Fibroblast of lung (primary cell): Measurements from ENCODE around the gene KCNIP4. TPM values are rescaled to one million over a fixed set of nuclear protein-coding genes. Genes with fewer than 3 reads are reported as not detected.

Source experiments
- DNase-seq, 2 donors: peaks; one replicate each; pipeline versions ENCODE4 v3.0.0 to v3.0.0-alpha.2; 2010; ENCODE audit warnings: low read depth in 2 of 2
- H2AFZ ChIP-seq: 2 replicates; pipeline ENCODE4 v1.5.1; 2012; ENCODE audit warnings: low read length, control low read depth, inconsistent platforms
- H3K27ac ChIP-seq: 2 replicates; pipeline ENCODE4 v1.5.1; 2011; ENCODE audit warnings: low read length, control low read depth; ENCODE audit not compliant: insufficient read depth
- H3K27me3 ChIP-seq: 2 replicates; pipeline ENCODE4 v1.5.1; 2011; ENCODE audit warnings: mild to moderate bottlenecking, low read length; ENCODE audit not compliant: control insufficient read depth, insufficient read depth
- H3K36me3 ChIP-seq: 2 replicates; pipeline ENCODE4 v1.5.1; 2011; ENCODE audit warnings: low read length; ENCODE audit not compliant: control insufficient read depth, insufficient read depth
- H3K4me1 ChIP-seq: 2 replicates; pipeline ENCODE4 v1.5.1; 2011; ENCODE audit warnings: low read length; ENCODE audit not compliant: control insufficient read depth, insufficient read depth; ENCODE audit errors: extremely low read depth
- H3K4me2 ChIP-seq: 2 replicates; pipeline ENCODE4 v1.5.1; 2011; ENCODE audit warnings: low read length, control low read depth; ENCODE audit not compliant: insufficient read depth; ENCODE audit errors: extremely low read depth
- H3K4me3 ChIP-seq, 4 experiments: fragments of 200-600 bp in 1 of 4; sonication (generic) in 1 of 4; replicated peaks in 1 of 4; 2 replicates each; pipeline ENCODE4 v1.5.1; 2011 to 2016; ENCODE audit warnings: low read length in 4 of 4, low read depth in 3 of 4, mild to moderate bottlenecking in 3 of 4, control low read depth in 2 of 4, inconsistent platforms in 1 of 4, mixed read lengths in 1 of 4; ENCODE audit not compliant: insufficient read depth in 1 of 4; ENCODE audit errors: control extremely low read depth in 1 of 4
- H3K79me2 ChIP-seq: 2 replicates; pipeline ENCODE4 v1.5.1; 2012; ENCODE audit warnings: mild to moderate bottlenecking, low read length, inconsistent platforms; ENCODE audit not compliant: control insufficient read depth, insufficient read depth
- H3K9ac ChIP-seq: 2 replicates; pipeline ENCODE4 v1.5.1; 2011; ENCODE audit warnings: mild to moderate bottlenecking, low read length, control low read depth; ENCODE audit not compliant: insufficient read depth
- H3K9me3 ChIP-seq: 2 replicates; pipeline ENCODE4 v1.5.1; 2012; ENCODE audit warnings: low read depth, low read length; ENCODE audit not compliant: control insufficient read depth, insufficient read depth
- H4K20me1 ChIP-seq: 2 replicates; pipeline ENCODE4 v1.5.1; 2011; ENCODE audit warnings: low read length; ENCODE audit not compliant: control insufficient read depth, insufficient read depth; ENCODE audit errors: extremely low read depth
- EZH2 ChIP-seq: IDR thresholded peaks from 2 replicates; pipeline ENCODE4 v1.5.1; 2012; ENCODE audit warnings: low read length, control low read depth, mild to moderate bottlenecking; ENCODE audit errors: missing control alignments
- polyA plus RNA-seq, 2 donors: library from polyadenylated mRNA; depleted of rRNA in 1 of 2; stranded (reverse) in 1 of 2; unstranded in 1 of 2; fragments of >200 nt; gene quantifications; 2 replicates each; pipeline ENCODE4 v1.2.1, GENCODE V29; 2011 to 2012; ENCODE audit warnings: missing spikeins in 1 of 2
- total RNA-seq: library from RNA; depleted of rRNA; stranded (reverse); fragments of >200 nt; gene quantifications from 2 replicates; pipeline ENCODE4 v1.2.1, GENCODE V29; 2014
- TF ChIP-seq, protein P1 (sequence below), 2 donors: IDR thresholded peaks in 1 of 2; conservative IDR thresholded peaks in 1 of 2; 1 replicate in 1 of 2; 2 replicates in 1 of 2; pipeline ENCODE4 v1.5.1; 2011 to 2012; ENCODE audit warnings: low read length in 2 of 2, control low read depth in 1 of 2, inconsistent platforms in 1 of 2, low read depth in 1 of 2, mild to moderate bottlenecking in 1 of 2

KCNIP4 gene
- total and polyA plus RNA-seq, 2 donors (not counting 1 experiment from before 2014, with no cell fraction given): not detected

DNA sequence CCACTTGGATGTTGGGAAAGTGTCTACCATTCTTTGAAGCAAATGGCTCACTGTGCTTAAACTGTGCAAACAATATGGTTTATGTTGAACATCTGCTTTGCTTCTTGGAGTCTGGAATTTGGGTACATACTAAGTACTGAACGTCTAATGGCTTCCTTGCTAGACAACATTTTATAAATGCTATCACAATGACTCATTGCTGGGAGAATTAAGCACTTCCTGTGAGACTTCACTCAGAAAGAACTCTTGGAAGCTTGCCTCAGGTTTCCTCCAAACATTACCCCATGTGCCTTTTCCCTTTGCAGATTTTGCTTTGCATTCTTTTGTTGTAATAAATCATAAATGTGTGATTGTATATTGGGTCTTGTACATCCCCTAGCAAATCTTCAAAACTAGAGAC is 1108.6 kb downstream of the KCNIP4 start:
- peak; percentile 70 to 82 for DNase-seq
- no peaks in the 10 kb centered on the region for H3K9me3 ChIP-seq
- no peak overlapping the region for H3K4me2 ChIP-seq
- H4K20me1 ChIP-seq: no peaks in the 10 kb centered on the region
- no peaks in the 10 kb centered on the region for H3K36me3 ChIP-seq
- no peak overlapping the region for H3K4me3 ChIP-seq
- no peak overlapping the region for H3K27ac ChIP-seq
- H3K79me2 ChIP-seq: no peaks in the 10 kb centered on the region
- no peak overlapping the region for H3K9ac ChIP-seq
- no peak overlapping the region for H2AFZ ChIP-seq
- TF ChIP-seq, protein P1, sequence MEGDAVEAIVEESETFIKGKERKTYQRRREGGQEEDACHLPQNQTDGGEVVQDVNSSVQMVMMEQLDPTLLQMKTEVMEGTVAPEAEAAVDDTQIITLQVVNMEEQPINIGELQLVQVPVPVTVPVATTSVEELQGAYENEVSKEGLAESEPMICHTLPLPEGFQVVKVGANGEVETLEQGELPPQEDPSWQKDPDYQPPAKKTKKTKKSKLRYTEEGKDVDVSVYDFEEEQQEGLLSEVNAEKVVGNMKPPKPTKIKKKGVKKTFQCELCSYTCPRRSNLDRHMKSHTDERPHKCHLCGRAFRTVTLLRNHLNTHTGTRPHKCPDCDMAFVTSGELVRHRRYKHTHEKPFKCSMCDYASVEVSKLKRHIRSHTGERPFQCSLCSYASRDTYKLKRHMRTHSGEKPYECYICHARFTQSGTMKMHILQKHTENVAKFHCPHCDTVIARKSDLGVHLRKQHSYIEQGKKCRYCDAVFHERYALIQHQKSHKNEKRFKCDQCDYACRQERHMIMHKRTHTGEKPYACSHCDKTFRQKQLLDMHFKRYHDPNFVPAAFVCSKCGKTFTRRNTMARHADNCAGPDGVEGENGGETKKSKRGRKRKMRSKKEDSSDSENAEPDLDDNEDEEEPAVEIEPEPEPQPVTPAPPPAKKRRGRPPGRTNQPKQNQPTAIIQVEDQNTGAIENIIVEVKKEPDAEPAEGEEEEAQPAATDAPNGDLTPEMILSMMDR (conservative IDR thresholded peaks at IDR 0.05 in 1 of 2, IDR thresholded peaks at IDR 0.05 in 1 of 2; ENCODE audit: low read depth in 1 of 2, low read length in 2 of 2): no peak
- no peak for TF ChIP-seq EZH2
- H3K27me3 ChIP-seq: no peaks in the 10 kb centered on the region
- H3K4me1 ChIP-seq: peaks cover 4% of the 10 kb centered on the region

DNA sequence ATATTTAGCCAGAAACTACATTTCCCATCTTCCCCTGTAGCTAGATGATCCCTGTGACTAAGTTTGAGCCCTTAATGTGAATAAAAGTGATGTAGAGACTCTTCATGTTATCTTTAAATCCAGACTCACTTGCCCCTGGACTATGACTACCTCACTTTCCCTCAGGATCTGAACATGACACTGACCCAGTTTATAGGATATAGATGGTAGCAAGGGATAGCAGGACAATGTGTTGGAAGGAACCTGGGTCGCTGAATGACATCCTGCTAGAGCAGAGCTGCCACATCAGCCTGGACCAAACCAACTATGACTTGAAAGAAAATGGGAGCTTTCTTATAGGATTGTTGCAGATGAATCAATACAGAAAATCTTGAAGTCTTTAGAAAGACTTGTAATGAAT is 1110.1 kb downstream of the KCNIP4 start:
- Histone ChIP-seq H4K20me1 (no peaks in the 10 kb centered on the region), H3K4me3 (no peak overlapping the region), H3K27ac (no peak overlapping the region), H3K79me2 (no peaks in the 10 kb centered on the region), H3K4me1 (peaks cover 4% of the 10 kb centered on the region), H3K4me2 (no peak overlapping the region), H3K9ac (no peak overlapping the region), H3K27me3 (no peaks in the 10 kb centered on the region), H2AFZ (no peak overlapping the region), H3K9me3 (no peaks in the 10 kb centered on the region), H3K36me3 (no peaks in the 10 kb centered on the region)
- no peak for DNase-seq
- no peak for TF ChIP-seq EZH2
- TF ChIP-seq, protein P1 (conservative IDR thresholded peaks at IDR 0.05 in 1 of 2, IDR thresholded peaks at IDR 0.05 in 1 of 2; ENCODE audit: low read depth in 1 of 2, low read length in 2 of 2): no peak

DNA sequence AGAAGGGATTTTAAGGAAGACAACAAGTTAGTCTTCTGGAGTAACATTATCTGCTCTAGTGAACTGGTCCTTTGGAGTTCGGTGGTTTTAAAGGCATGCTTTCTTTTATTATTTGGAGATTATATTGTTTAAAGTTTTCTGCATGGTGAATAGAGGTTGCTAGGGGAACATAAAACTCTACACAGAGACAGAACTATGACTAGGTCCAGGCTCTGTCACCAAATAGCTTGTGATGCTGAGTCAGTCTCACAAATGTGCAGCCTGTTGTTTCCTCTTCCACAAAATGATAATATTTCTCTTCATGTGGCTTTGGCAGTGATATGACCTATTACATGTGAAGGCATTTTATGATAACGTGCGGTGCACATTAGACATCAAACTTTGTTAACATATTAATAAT is 1115.7 kb downstream of the KCNIP4 start:
- no peak overlapping the region for H2AFZ ChIP-seq
- no peak for TF ChIP-seq EZH2
- TF ChIP-seq, protein P1 (conservative IDR thresholded peaks at IDR 0.05 in 1 of 2, IDR thresholded peaks at IDR 0.05 in 1 of 2; ENCODE audit: low read depth in 1 of 2, low read length in 2 of 2): no peak
- no peak overlapping the region for H3K9ac ChIP-seq
- H3K27ac ChIP-seq: no peak overlapping the region
- no peaks in the 10 kb centered on the region for H3K36me3 ChIP-seq
- H3K9me3 ChIP-seq: no peaks in the 10 kb centered on the region
- H3K79me2 ChIP-seq: no peaks in the 10 kb centered on the region
- no peak overlapping the region for H3K4me2 ChIP-seq
- no peak overlapping the region for H3K4me3 ChIP-seq
- H3K27me3 ChIP-seq: no peaks in the 10 kb centered on the region
- H4K20me1 ChIP-seq: no peaks in the 10 kb centered on the region
- no peaks in the 10 kb centered on the region for H3K4me1 ChIP-seq
- DNase-seq: peak in 1 of 2 donors; percentile 55
